Measurements from ENCODE around the gene PFKFB2.
A peak's percentile ranks its signal among the peaks of the same experiment; 100 is the strongest.

The PFKFB2 gene

GRCh38 chr1:207081088-207081487 is 28.0 kb downstream of the PFKFB2 start:
- no peak overlapping the region for H2AK5ac ChIP-seq (ENCODE audit: low read length, severe bottlenecking)
- no CpG with 5 or more reads among the region's 2 CpGs for WGBS
- no peak overlapping the region for H2AFZ ChIP-seq (ENCODE audit: low read depth, low read length)
- H3K4me2 ChIP-seq (ENCODE audit: low read length, poor library complexity, severe bottlenecking), result no peak overlapping the region
- peaks cover 0 to 3% of the 10 kb centered on the region in 2 experiments for H3K27me3 ChIP-seq (ENCODE audit: control insufficient read depth in 1 of 2, insufficient read depth in 1 of 2, low read length in 2 of 2)
- no peak overlapping the region for H2BK15ac ChIP-seq (ENCODE audit: low read depth, poor library complexity, severe bottlenecking)
- H3K79me1 ChIP-seq (replicated peaks; ENCODE audit: low read length, poor library complexity, severe bottlenecking), result no peaks in the 10 kb centered on the region
- no peak overlapping the region for H3K23ac ChIP-seq (ENCODE audit: low read length in 2 of 2)
- no peaks in the 10 kb centered on the region for H3K9me3 ChIP-seq (ENCODE audit: control insufficient read depth, low read length)
- H3K9ac ChIP-seq (ENCODE audit: low read length), result no peak overlapping the region
- no peak overlapping the region for H3K27ac ChIP-seq (ENCODE audit: low read length, poor library complexity, severe bottlenecking)
- H3K4me3 ChIP-seq (ENCODE audit: insufficient read depth in 1 of 2, low read depth in 1 of 2, low read length in 2 of 2), result no peak overlapping the region
- no peak overlapping the region for H3K4ac ChIP-seq (ENCODE audit: low read depth in 1 of 2, low read length in 2 of 2)
- no peaks in the 10 kb centered on the region for H3K4me1 ChIP-seq (ENCODE audit: control insufficient read depth, insufficient read depth, low read depth, low read length)
- peak; percentile 19 for DNase-seq
- H2BK12ac ChIP-seq (ENCODE audit: low read length in 2 of 2), result no peak overlapping the region
- no peak overlapping the region for H3K18ac ChIP-seq (ENCODE audit: low read depth in 1 of 2, low read length in 2 of 2)
- H2BK5ac ChIP-seq (ENCODE audit: low read depth, low read length, poor library complexity, severe bottlenecking), result no peak overlapping the region
- no peak overlapping the region for H2BK120ac ChIP-seq (ENCODE audit: low read depth, low read length)
- no peak overlapping the region for H4K8ac ChIP-seq (ENCODE audit: low read length)
- no peak overlapping the region for H4K91ac ChIP-seq (ENCODE audit: low read length)
- no peak overlapping the region for H3K14ac ChIP-seq (ENCODE audit: low read length in 2 of 2)
- peaks cover 4 to 22% of the 10 kb centered on the region in 2 experiments for H3K36me3 ChIP-seq (ENCODE audit: control insufficient read depth in 1 of 2, insufficient read depth in 2 of 2, low read depth in 1 of 2, low read length in 2 of 2)

GRCh38 chr1:207081806-207082205 is 28.7 kb downstream of the PFKFB2 start:
- no peak overlapping the region for H2AFZ ChIP-seq (ENCODE audit: low read depth, low read length)
- no peak overlapping the region for H4K91ac ChIP-seq (ENCODE audit: low read length)
- H3K27me3 ChIP-seq (ENCODE audit: control insufficient read depth in 1 of 2, insufficient read depth in 1 of 2, low read length in 2 of 2), result peaks cover 0 to 3% of the 10 kb centered on the region in 2 experiments
- no peak overlapping the region for H3K14ac ChIP-seq (ENCODE audit: low read length in 2 of 2)
- H2BK15ac ChIP-seq (ENCODE audit: low read depth, poor library complexity, severe bottlenecking), result no peak overlapping the region
- no peaks in the 10 kb centered on the region for H3K79me1 ChIP-seq (replicated peaks; ENCODE audit: low read length, poor library complexity, severe bottlenecking)
- DNase-seq, result no peak
- H2BK120ac ChIP-seq (ENCODE audit: low read depth, low read length), result no peak overlapping the region
- no peak overlapping the region for H2BK5ac ChIP-seq (ENCODE audit: low read depth, low read length, poor library complexity, severe bottlenecking)
- H4K8ac ChIP-seq (ENCODE audit: low read length), result no peak overlapping the region
- WGBS, result 82% methylated on average over 2 of the region's 2 CpGs
- no peak overlapping the region for H3K9ac ChIP-seq (ENCODE audit: low read length)
- H3K36me3 ChIP-seq (ENCODE audit: control insufficient read depth in 1 of 2, insufficient read depth in 2 of 2, low read depth in 1 of 2, low read length in 2 of 2), result peaks cover 4 to 17% of the 10 kb centered on the region in 2 experiments
- no peak overlapping the region for H3K4ac ChIP-seq (ENCODE audit: low read depth in 1 of 2, low read length in 2 of 2)
- H3K23ac ChIP-seq (ENCODE audit: low read length in 2 of 2), result no peak overlapping the region
- no peaks in the 10 kb centered on the region for H3K4me1 ChIP-seq (ENCODE audit: control insufficient read depth, insufficient read depth, low read depth, low read length)
- H3K18ac ChIP-seq (ENCODE audit: low read depth in 1 of 2, low read length in 2 of 2), result no peak overlapping the region
- no peak overlapping the region for H3K4me3 ChIP-seq (ENCODE audit: insufficient read depth in 1 of 2, low read depth in 1 of 2, low read length in 2 of 2)
- no peaks in the 10 kb centered on the region for H3K9me3 ChIP-seq (ENCODE audit: control insufficient read depth, low read length)
- H3K27ac ChIP-seq (ENCODE audit: low read length, poor library complexity, severe bottlenecking), result no peak overlapping the region
- H3K4me2 ChIP-seq (ENCODE audit: low read length, poor library complexity, severe bottlenecking), result no peak overlapping the region
- no peak overlapping the region for H2AK5ac ChIP-seq (ENCODE audit: low read length, severe bottlenecking)
- H2BK12ac ChIP-seq (ENCODE audit: low read length in 2 of 2), result no peak overlapping the region

DNA sequence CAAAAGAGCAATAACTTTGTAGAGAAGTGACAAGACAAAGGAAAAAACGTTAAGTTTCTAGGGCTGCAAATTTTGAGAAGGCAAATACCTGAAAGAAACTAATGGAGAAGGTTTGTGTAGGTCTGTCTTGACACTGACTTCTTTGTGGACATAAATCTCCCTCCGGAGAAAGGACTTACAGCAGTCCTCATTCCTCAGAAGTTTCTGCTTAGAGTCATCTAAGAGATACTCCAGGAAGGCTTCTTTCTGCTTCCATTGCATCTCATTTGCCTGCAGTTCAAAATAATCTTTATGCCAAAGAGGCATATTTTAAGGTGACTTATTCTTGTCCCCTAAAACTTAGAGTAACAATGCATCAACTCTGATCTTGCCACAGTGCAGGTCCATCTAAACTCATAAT is 31.2 kb downstream of the PFKFB2 start:
- Histone ChIP-seq H3K9ac (ENCODE audit: low read length) (no peak overlapping the region), H3K4me3 (ENCODE audit: insufficient read depth in 1 of 2, low read depth in 1 of 2, low read length in 2 of 2) (no peak overlapping the region), H2BK12ac (ENCODE audit: low read length in 2 of 2) (no peak overlapping the region), H3K23ac (ENCODE audit: low read length in 2 of 2) (no peak overlapping the region), H3K9me3 (ENCODE audit: control insufficient read depth, low read length) (no peaks in the 10 kb centered on the region), H3K36me3 (ENCODE audit: control insufficient read depth in 1 of 2, insufficient read depth in 2 of 2, low read depth in 1 of 2, low read length in 2 of 2) (peaks cover 0 to 9% of the 10 kb centered on the region in 2 experiments), H4K8ac (ENCODE audit: low read length) (no peak overlapping the region), H3K14ac (ENCODE audit: low read length in 2 of 2) (no peak overlapping the region), H3K4me2 (ENCODE audit: low read length, poor library complexity, severe bottlenecking) (no peak overlapping the region), H3K18ac (ENCODE audit: low read depth in 1 of 2, low read length in 2 of 2) (no peak overlapping the region), H2AK5ac (ENCODE audit: low read length, severe bottlenecking) (no peak overlapping the region), H3K4me1 (ENCODE audit: control insufficient read depth, insufficient read depth, low read depth, low read length) (no peaks in the 10 kb centered on the region), H2AFZ (ENCODE audit: low read depth, low read length) (no peak overlapping the region), H2BK5ac (ENCODE audit: low read depth, low read length, poor library complexity, severe bottlenecking) (no peak overlapping the region), H4K91ac (ENCODE audit: low read length) (no peak overlapping the region), H2BK120ac (ENCODE audit: low read depth, low read length) (no peak overlapping the region), H3K27me3 (ENCODE audit: control insufficient read depth in 1 of 2, insufficient read depth in 1 of 2, low read length in 2 of 2) (peaks cover 0 to 3% of the 10 kb centered on the region in 2 experiments), H3K27ac (ENCODE audit: low read length, poor library complexity, severe bottlenecking) (no peak overlapping the region), H3K79me1 (replicated peaks; ENCODE audit: low read length, poor library complexity, severe bottlenecking) (no peaks in the 10 kb centered on the region), H3K4ac (ENCODE audit: low read depth in 1 of 2, low read length in 2 of 2) (no peak overlapping the region), H2BK15ac (ENCODE audit: low read depth, poor library complexity, severe bottlenecking) (no peak overlapping the region)
- DNase-seq, result peak; percentile 2
- WGBS, result 33% methylated on average over 2 of the region's 2 CpGs

GRCh38 chr1:207084701-207085180 is 31.7 kb downstream of the PFKFB2 start:
- no peak overlapping the region for H2BK120ac ChIP-seq (ENCODE audit: low read depth, low read length)
- no peak overlapping the region for H3K14ac ChIP-seq (ENCODE audit: low read length in 2 of 2)
- H3K18ac ChIP-seq (ENCODE audit: low read depth in 1 of 2, low read length in 2 of 2), result no peak overlapping the region
- H3K27me3 ChIP-seq (ENCODE audit: control insufficient read depth in 1 of 2, insufficient read depth in 1 of 2, low read length in 2 of 2), result peaks cover 0 to 3% of the 10 kb centered on the region in 2 experiments
- H2BK15ac ChIP-seq (ENCODE audit: low read depth, poor library complexity, severe bottlenecking), result no peak overlapping the region
- no peak overlapping the region for H3K9ac ChIP-seq (ENCODE audit: low read length)
- no peaks in the 10 kb centered on the region for H3K9me3 ChIP-seq (ENCODE audit: control insufficient read depth, low read length)
- no peak overlapping the region for H3K27ac ChIP-seq (ENCODE audit: low read length, poor library complexity, severe bottlenecking)
- no peak overlapping the region for H3K23ac ChIP-seq (ENCODE audit: low read length in 2 of 2)
- H4K8ac ChIP-seq (ENCODE audit: low read length), result no peak overlapping the region
- H3K4me3 ChIP-seq (ENCODE audit: insufficient read depth in 1 of 2, low read depth in 1 of 2, low read length in 2 of 2), result no peak overlapping the region
- DNase-seq, result peak; percentile 60
- H4K91ac ChIP-seq (ENCODE audit: low read length), result no peak overlapping the region
- no peaks in the 10 kb centered on the region for H3K79me1 ChIP-seq (replicated peaks; ENCODE audit: low read length, poor library complexity, severe bottlenecking)
- no peak overlapping the region for H2BK5ac ChIP-seq (ENCODE audit: low read depth, low read length, poor library complexity, severe bottlenecking)
- no peak overlapping the region for H2AFZ ChIP-seq (ENCODE audit: low read depth, low read length)
- 24% methylated on average over 8 of the region's 8 CpGs for WGBS
- no peak overlapping the region for H3K4me2 ChIP-seq (ENCODE audit: low read length, poor library complexity, severe bottlenecking)
- no peak overlapping the region for H3K4ac ChIP-seq (ENCODE audit: low read depth in 1 of 2, low read length in 2 of 2)
- H3K36me3 ChIP-seq (ENCODE audit: control insufficient read depth in 1 of 2, insufficient read depth in 2 of 2, low read depth in 1 of 2, low read length in 2 of 2), result peaks cover 0 to 4% of the 10 kb centered on the region in 2 experiments
- no peaks in the 10 kb centered on the region for H3K4me1 ChIP-seq (ENCODE audit: control insufficient read depth, insufficient read depth, low read depth, low read length)
- H2BK12ac ChIP-seq (ENCODE audit: low read length in 2 of 2), result no peak overlapping the region
- H2AK5ac ChIP-seq (ENCODE audit: low read length, severe bottlenecking), result no peak overlapping the region
